ENCODE measurements around the gene ELAPOR2.

- no peak for TF ChIP-seq CTCF (optimal IDR thresholded peaks at IDR 0.05 in 1 of 3, IDR thresholded peaks at IDR 0.05 in 1 of 3, conservative IDR thresholded peaks at IDR 0.05 in 1 of 3; ENCODE audit: extremely low read depth in 1 of 3, insufficient read depth in 2 of 3, low read length in 3 of 3)
- no peak for TF ChIP-seq EZH2 (IDR thresholded peaks at IDR 0.05; ENCODE audit: low read length)
Observed at GRCh38 chr7:87021285-87021684, 38.2 kb downstream of the ELAPOR2 start.

All from keratinocyte (primary cell).